Ovary (tissue), 3 donors: ENCODE data around the gene LMO7.

Experiments
- EP300 ChIP-seq: sonication (generic); formaldehyde crosslinking; IDR thresholded peaks from one replicate; pipeline ENCODE4 v1.6.1; 2017; ENCODE audit warnings: antibody characterized with exemption
- POLR2A ChIP-seq: fragments of 450-650 bp; IDR thresholded peaks from one replicate; pipeline ENCODE4 v1.6.1; 2017; ENCODE audit warnings: antibody characterized with exemption, mild to moderate bottlenecking, moderate library complexity
- TF ChIP-seq, protein P1 (sequence below), 3 donors: fragments of 450-650 bp in 2 of 3; fragments of 200-600 bp in 1 of 3; IDR thresholded peaks; one replicate each; pipeline versions ENCODE4 v1.5.1 to v1.8.0; 2016 to 2022; ENCODE audit warnings: antibody characterized with exemption in 3 of 3, mild to moderate bottlenecking in 1 of 3
- donor health status: DM: no; HTN: no; CAD: no.

DNA sequence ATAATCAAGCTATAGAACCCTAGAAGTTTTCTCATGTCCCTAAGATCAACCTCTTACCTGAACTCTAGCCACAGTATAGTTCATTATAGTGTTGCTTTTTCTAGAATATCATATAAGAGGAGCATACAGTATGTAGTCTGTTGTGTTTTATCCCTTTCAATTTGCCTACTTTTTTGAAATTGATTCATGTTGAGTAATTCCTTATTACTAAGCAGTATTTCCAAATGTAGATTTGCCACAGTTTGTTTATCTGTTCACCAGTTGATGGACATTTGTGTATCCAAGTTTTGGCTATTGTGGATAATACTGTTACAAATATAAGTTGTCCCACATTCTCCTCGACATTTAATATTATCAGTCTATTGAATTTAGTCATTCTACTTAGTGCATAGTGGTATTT is 138.0 kb downstream of the LMO7 start:
- no peak for TF ChIP-seq EP300
- TF ChIP-seq, protein P1, sequence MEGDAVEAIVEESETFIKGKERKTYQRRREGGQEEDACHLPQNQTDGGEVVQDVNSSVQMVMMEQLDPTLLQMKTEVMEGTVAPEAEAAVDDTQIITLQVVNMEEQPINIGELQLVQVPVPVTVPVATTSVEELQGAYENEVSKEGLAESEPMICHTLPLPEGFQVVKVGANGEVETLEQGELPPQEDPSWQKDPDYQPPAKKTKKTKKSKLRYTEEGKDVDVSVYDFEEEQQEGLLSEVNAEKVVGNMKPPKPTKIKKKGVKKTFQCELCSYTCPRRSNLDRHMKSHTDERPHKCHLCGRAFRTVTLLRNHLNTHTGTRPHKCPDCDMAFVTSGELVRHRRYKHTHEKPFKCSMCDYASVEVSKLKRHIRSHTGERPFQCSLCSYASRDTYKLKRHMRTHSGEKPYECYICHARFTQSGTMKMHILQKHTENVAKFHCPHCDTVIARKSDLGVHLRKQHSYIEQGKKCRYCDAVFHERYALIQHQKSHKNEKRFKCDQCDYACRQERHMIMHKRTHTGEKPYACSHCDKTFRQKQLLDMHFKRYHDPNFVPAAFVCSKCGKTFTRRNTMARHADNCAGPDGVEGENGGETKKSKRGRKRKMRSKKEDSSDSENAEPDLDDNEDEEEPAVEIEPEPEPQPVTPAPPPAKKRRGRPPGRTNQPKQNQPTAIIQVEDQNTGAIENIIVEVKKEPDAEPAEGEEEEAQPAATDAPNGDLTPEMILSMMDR (IDR thresholded peaks at IDR 0.05) = no peak
- no peak for TF ChIP-seq POLR2A
